Measurements from ENCODE around the gene SLC29A1. TPM values are rescaled to one million over a fixed set of nuclear protein-coding genes. Genes with fewer than 3 reads are reported as not detected.

The SLC29A1 gene
- total and polyA plus RNA-seq, 2 of the 8 experiments (the other 6 are each of a cell fraction or from before 2014, with no cell fraction given): 187 to 558 TPM

DNA sequence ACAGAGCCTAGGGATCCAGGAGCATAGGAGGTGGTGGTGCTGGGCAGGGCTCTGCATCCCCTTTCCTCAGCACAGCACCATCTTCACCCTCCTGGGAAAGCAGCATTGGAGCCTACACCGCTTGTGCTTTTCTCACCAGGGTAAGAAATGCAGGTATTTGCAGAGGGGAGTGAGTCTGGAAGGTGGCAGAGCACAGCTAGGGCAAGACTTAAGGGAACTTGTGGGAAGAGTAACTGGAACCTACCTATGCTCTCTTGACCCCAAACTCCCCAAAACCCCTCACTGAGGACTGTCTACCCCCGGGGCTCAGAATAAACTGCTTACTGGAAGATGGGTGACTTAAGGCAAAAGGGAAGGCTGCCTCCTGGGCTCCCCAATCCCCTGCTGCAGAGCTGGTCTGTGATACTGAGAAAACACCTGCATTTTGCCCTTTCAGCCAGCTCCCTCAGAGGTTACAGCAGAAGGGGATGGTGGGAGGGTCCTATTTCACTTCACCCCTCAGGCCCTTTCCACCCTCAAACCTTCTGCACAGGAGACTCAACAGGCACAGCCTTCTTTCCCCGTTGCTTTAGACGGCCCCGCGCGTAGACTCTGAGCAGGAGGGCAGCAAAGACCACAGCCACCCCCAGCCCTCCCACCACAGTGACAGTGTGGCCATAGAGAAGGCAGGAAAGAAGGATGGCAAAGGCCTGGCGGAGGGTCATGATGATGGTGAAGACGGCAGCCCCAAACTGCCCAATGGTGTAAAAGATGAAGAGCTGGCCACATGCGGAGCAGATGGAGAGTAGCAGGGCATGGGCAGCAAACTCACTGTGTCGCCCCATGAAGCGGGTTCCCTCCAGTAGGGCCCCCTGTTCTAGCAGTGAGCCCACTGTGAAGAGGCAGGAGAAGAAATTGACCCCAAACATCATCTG is 31.1 kb downstream of the SLC29A1 start:
- no peak overlapping the region for H3K9ac ChIP-seq (replicated peaks in 1 of 4; ENCODE audit: extremely low read depth in 1 of 4, low read depth in 3 of 4, low read length in 3 of 4)
- no peak overlapping the region for H2BK120ac ChIP-seq (replicated peaks; ENCODE audit: low read depth, low read length)

More for the DNA sequence above, 31.1 kb downstream of the SLC29A1 start:
- no peak overlapping the region for H2AFZ ChIP-seq (ENCODE audit: low read length)
- FAIRE-seq: no peak
- H4K5ac ChIP-seq (ENCODE audit: insufficient read length, low read depth, low read length): no peak overlapping the region
- H3K36me3 ChIP-seq (ENCODE audit: control insufficient read depth in 2 of 4, insufficient read depth in 4 of 4, low read length in 3 of 4): peaks cover 43 to 64% (median 55%) of the 10 kb centered on the region in 4 experiments
- H3K79me1 ChIP-seq (ENCODE audit: low read depth, low read length): no peaks in the 10 kb centered on the region; the same call in 1 of the 2 replicates
- H4K20me1 ChIP-seq (replicated peaks in 1 of 2; ENCODE audit: control insufficient read depth in 1 of 2, insufficient read depth in 2 of 2, low read length in 2 of 2): peaks cover 15 to 29% of the 10 kb centered on the region in 2 experiments
- H3K23me2 ChIP-seq (ENCODE audit: low read depth, low read length): peaks cover 11% of the 10 kb centered on the region
- 0 out of 2 replicates have a peak overlapping the region, but pooled peaks have one; percentile 13 for H2BK5ac ChIP-seq (ENCODE audit: low read depth, low read length)
- H3K27me3 ChIP-seq (replicated peaks in 1 of 4; ENCODE audit: control insufficient read depth in 3 of 4, extremely low read depth in 1 of 4, insufficient read depth in 3 of 4, low read length in 3 of 4): no peaks in the 10 kb centered on the region
- WGBS, 2 experiments (ENCODE audit: extremely low coverage in 1 of 2, insufficient coverage in 1 of 2, insufficient read length in 1 of 2, insufficient replicate concordance in 2 of 2, low coverage in 1 of 2, low lambda C conversion rate in 2 of 2, missing lambda C conversion rate in 1 of 2): 84% methylated on average over 12 of the region's 12 CpGs; no CpG with 5 or more reads in 1 of the 2 experiments
- H2AK5ac ChIP-seq (ENCODE audit: low read depth, low read length): no peak overlapping the region
- CTCF ChIA-PET (ENCODE audit: partially characterized antibody): interaction anchor here (0.8 to 4.8 kb wide), 28 partner anchors 8 to 169 kb away, joined by 3 to 48 read pairs (median 4); partner anchors contain the start of genes AARS2 and HSP90AB1
- peak overlapping the region; percentile 54; the same call in 1 of the 2 replicates for H4K8ac ChIP-seq (ENCODE audit: extremely low read depth, insufficient read depth, low read length)
- H3K23ac ChIP-seq (ENCODE audit: insufficient read length): no peak overlapping the region
- H3K4me1 ChIP-seq (replicated peaks in 1 of 4; ENCODE audit: control insufficient read depth in 3 of 4, insufficient read depth in 4 of 4, low read length in 3 of 4): peaks cover 5 to 15% (median 6%) of the 10 kb centered on the region in 4 experiments; a peak in 5 of 7 replicates
- no peak overlapping the region for H2BK12ac ChIP-seq (ENCODE audit: low read depth, low read length)
- no peak overlapping the region for H3K14ac ChIP-seq (ENCODE audit: insufficient read length)
- H3K4me2 ChIP-seq (ENCODE audit: insufficient read depth in 1 of 2, low read depth in 2 of 2, low read length in 2 of 2): no peak overlapping the region; a peak in 1 of 4 replicates
- POLR2A ChIA-PET (ENCODE audit: partially characterized antibody): interaction anchor here (0.6 to 15.1 kb wide), 42 partner anchors 12 to 625 kb away, joined by 3 to 581 read pairs (median 4); partner anchors contain the start of genes AARS2, CAPN11, GTPBP2 and HSP90AB1
- H4K91ac ChIP-seq (replicated peaks; ENCODE audit: insufficient read length, low read length): no peak overlapping the region
- no peak overlapping the region for H3K27ac ChIP-seq (ENCODE audit: low read depth, low read length)
- H2BK15ac ChIP-seq (ENCODE audit: low read length): no peak overlapping the region
- no peak overlapping the region for H3K56ac ChIP-seq (replicated peaks; ENCODE audit: insufficient read length, low read depth, low read length)
- H3K9me3 ChIP-seq (ENCODE audit: insufficient read depth in 2 of 2, low read depth in 1 of 2, low read length in 1 of 2): no peaks in the 10 kb centered on the region
- H3K4ac ChIP-seq (replicated peaks; ENCODE audit: insufficient read length, low read depth, low read length): no peak overlapping the region
- DNase-seq (ENCODE audit: low read depth in 1 of 2, low spot score in 2 of 2): peak in 1 of 2 experiments; percentile 63
- peaks cover 4 to 40% of the 10 kb centered on the region in 2 experiments; a peak in 3 of 4 replicates for H3K79me2 ChIP-seq (ENCODE audit: control insufficient read depth in 1 of 2, insufficient read depth in 2 of 2, low read length in 2 of 2)
- no peak overlapping the region for H3K4me3 ChIP-seq (ENCODE audit: extremely low read depth in 1 of 4, insufficient read depth in 2 of 4, low read depth in 3 of 4, low read length in 4 of 4)
- H2BK20ac ChIP-seq (ENCODE audit: low read length): no peak overlapping the region
- no peak overlapping the region for H3K18ac ChIP-seq (ENCODE audit: extremely low read depth, low read length)
